Fibroblast of lung (primary cell): Measurements from ENCODE around the gene TNS3. TPM values are rescaled to one million over a fixed set of nuclear protein-coding genes. Genes with fewer than 3 reads are reported as not detected.

ENCODE experiments used
- DNase-seq, 2 donors: peaks; one replicate each; pipeline versions ENCODE4 v3.0.0 to v3.0.0-alpha.2; 2010; ENCODE audit warnings: low read depth in 2 of 2
- H2AFZ ChIP-seq: 2 replicates; pipeline ENCODE4 v1.5.1; 2012; ENCODE audit warnings: low read length, control low read depth, inconsistent platforms
- H3K27ac ChIP-seq: 2 replicates; pipeline ENCODE4 v1.5.1; 2011; ENCODE audit warnings: low read length, control low read depth; ENCODE audit not compliant: insufficient read depth
- H3K27me3 ChIP-seq: 2 replicates; pipeline ENCODE4 v1.5.1; 2011; ENCODE audit warnings: mild to moderate bottlenecking, low read length; ENCODE audit not compliant: control insufficient read depth, insufficient read depth
- H3K36me3 ChIP-seq: 2 replicates; pipeline ENCODE4 v1.5.1; 2011; ENCODE audit warnings: low read length; ENCODE audit not compliant: control insufficient read depth, insufficient read depth
- H3K4me1 ChIP-seq: 2 replicates; pipeline ENCODE4 v1.5.1; 2011; ENCODE audit warnings: low read length; ENCODE audit not compliant: control insufficient read depth, insufficient read depth; ENCODE audit errors: extremely low read depth
- H3K4me2 ChIP-seq: 2 replicates; pipeline ENCODE4 v1.5.1; 2011; ENCODE audit warnings: low read length, control low read depth; ENCODE audit not compliant: insufficient read depth; ENCODE audit errors: extremely low read depth
- H3K4me3 ChIP-seq, 4 experiments: fragments of 200-600 bp in 1 of 4; sonication (generic) in 1 of 4; replicated peaks in 1 of 4; 2 replicates each; pipeline ENCODE4 v1.5.1; 2011 to 2016; ENCODE audit warnings: low read length in 4 of 4, low read depth in 3 of 4, mild to moderate bottlenecking in 3 of 4, control low read depth in 2 of 4, inconsistent platforms in 1 of 4, mixed read lengths in 1 of 4; ENCODE audit not compliant: insufficient read depth in 1 of 4; ENCODE audit errors: control extremely low read depth in 1 of 4
- H3K79me2 ChIP-seq: 2 replicates; pipeline ENCODE4 v1.5.1; 2012; ENCODE audit warnings: mild to moderate bottlenecking, low read length, inconsistent platforms; ENCODE audit not compliant: control insufficient read depth, insufficient read depth
- H3K9ac ChIP-seq: 2 replicates; pipeline ENCODE4 v1.5.1; 2011; ENCODE audit warnings: mild to moderate bottlenecking, low read length, control low read depth; ENCODE audit not compliant: insufficient read depth
- H3K9me3 ChIP-seq: 2 replicates; pipeline ENCODE4 v1.5.1; 2012; ENCODE audit warnings: low read depth, low read length; ENCODE audit not compliant: control insufficient read depth, insufficient read depth
- H4K20me1 ChIP-seq: 2 replicates; pipeline ENCODE4 v1.5.1; 2011; ENCODE audit warnings: low read length; ENCODE audit not compliant: control insufficient read depth, insufficient read depth; ENCODE audit errors: extremely low read depth
- EZH2 ChIP-seq: IDR thresholded peaks from 2 replicates; pipeline ENCODE4 v1.5.1; 2012; ENCODE audit warnings: low read length, control low read depth, mild to moderate bottlenecking; ENCODE audit errors: missing control alignments
- polyA plus RNA-seq, 2 donors: library from polyadenylated mRNA; depleted of rRNA in 1 of 2; stranded (reverse) in 1 of 2; unstranded in 1 of 2; fragments of >200 nt; gene quantifications; 2 replicates each; pipeline ENCODE4 v1.2.1, GENCODE V29; 2011 to 2012; ENCODE audit warnings: missing spikeins in 1 of 2
- total RNA-seq: library from RNA; depleted of rRNA; stranded (reverse); fragments of >200 nt; gene quantifications from 2 replicates; pipeline ENCODE4 v1.2.1, GENCODE V29; 2014
- TF ChIP-seq, protein P1 (sequence below), 2 donors: IDR thresholded peaks in 1 of 2; conservative IDR thresholded peaks in 1 of 2; 1 replicate in 1 of 2; 2 replicates in 1 of 2; pipeline ENCODE4 v1.5.1; 2011 to 2012; ENCODE audit warnings: low read length in 2 of 2, control low read depth in 1 of 2, inconsistent platforms in 1 of 2, low read depth in 1 of 2, mild to moderate bottlenecking in 1 of 2

TNS3 gene
- total and polyA plus RNA-seq, 2 donors (not counting 1 experiment from before 2014, with no cell fraction given): 74.4 to 88.8 TPM

DNA sequence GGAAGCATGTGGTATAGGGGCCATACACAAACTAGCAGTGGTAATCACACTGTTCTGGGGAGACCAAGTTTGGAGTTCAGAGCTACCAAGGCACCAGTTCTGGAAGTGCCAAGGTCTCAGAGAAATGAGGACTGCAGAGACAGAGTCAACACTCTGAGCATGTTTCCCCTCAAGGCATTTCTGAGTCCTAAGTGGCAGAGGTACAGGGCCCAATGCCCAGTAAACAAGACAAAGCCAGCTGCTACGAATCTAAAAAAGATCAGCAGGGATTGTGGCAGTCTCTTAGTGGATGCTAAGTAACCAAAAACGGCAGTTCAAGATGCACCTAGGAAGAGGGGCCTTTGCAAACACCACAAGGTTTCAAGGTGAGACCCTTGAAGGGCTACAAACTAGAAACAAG is 271.9 kb downstream of the TNS3 start:
- peaks cover 3% of the 10 kb centered on the region for H3K79me2 ChIP-seq

DNA sequence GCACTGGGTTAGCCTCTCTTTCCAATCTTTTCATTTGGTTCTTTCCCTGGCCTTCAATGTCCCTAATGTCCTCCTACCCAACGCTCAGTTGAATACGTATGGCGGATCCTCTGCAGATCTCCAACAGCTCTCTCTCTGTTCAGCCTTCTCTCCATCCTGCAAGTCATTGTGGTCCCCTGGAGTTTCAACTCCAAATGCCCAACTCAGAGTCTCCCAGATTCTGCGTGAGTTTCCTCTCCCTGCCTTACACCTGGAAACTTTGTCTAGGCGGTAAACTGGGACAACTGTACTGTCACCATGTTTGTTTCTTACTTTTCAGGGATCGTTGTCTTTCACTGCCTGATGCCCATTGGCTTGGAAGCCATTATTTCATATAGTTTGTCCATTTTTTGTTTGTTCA is 273.1 kb downstream of the TNS3 start:
- Histone ChIP-seq H3K36me3 (peaks cover 4% of the 10 kb centered on the region), H4K20me1 (no peaks in the 10 kb centered on the region), H2AFZ (no peak overlapping the region), H3K79me2 (no peaks in the 10 kb centered on the region), H3K4me3 (no peak overlapping the region), H3K9me3 (no peaks in the 10 kb centered on the region), H3K4me1 (peaks cover 4% of the 10 kb centered on the region), H3K9ac (no peak overlapping the region), H3K4me2 (no peak overlapping the region), H3K27ac (no peak overlapping the region), H3K27me3 (no peaks in the 10 kb centered on the region)
- DNase-seq: no peak
- TF ChIP-seq, protein P1, sequence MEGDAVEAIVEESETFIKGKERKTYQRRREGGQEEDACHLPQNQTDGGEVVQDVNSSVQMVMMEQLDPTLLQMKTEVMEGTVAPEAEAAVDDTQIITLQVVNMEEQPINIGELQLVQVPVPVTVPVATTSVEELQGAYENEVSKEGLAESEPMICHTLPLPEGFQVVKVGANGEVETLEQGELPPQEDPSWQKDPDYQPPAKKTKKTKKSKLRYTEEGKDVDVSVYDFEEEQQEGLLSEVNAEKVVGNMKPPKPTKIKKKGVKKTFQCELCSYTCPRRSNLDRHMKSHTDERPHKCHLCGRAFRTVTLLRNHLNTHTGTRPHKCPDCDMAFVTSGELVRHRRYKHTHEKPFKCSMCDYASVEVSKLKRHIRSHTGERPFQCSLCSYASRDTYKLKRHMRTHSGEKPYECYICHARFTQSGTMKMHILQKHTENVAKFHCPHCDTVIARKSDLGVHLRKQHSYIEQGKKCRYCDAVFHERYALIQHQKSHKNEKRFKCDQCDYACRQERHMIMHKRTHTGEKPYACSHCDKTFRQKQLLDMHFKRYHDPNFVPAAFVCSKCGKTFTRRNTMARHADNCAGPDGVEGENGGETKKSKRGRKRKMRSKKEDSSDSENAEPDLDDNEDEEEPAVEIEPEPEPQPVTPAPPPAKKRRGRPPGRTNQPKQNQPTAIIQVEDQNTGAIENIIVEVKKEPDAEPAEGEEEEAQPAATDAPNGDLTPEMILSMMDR (conservative IDR thresholded peaks at IDR 0.05 in 1 of 2, IDR thresholded peaks at IDR 0.05 in 1 of 2; ENCODE audit: low read depth in 1 of 2, low read length in 2 of 2): no peak
- TF ChIP-seq EZH2: no peak

More for the DNA sequence above, 271.9 kb downstream of the TNS3 start:
- no peaks in the 10 kb centered on the region for H4K20me1 ChIP-seq
- H3K36me3 ChIP-seq: peaks cover 4% of the 10 kb centered on the region
- peaks cover 12% of the 10 kb centered on the region for H3K4me1 ChIP-seq
- H3K27me3 ChIP-seq: no peaks in the 10 kb centered on the region
- no peak overlapping the region for H3K4me3 ChIP-seq
- TF ChIP-seq, protein P1 (conservative IDR thresholded peaks at IDR 0.05 in 1 of 2, IDR thresholded peaks at IDR 0.05 in 1 of 2; ENCODE audit: low read depth in 1 of 2, low read length in 2 of 2): no peak
- TF ChIP-seq EZH2: no peak
- no peak overlapping the region for H3K9ac ChIP-seq
- no peak overlapping the region for H3K4me2 ChIP-seq
- H3K27ac ChIP-seq: no peak overlapping the region
- no peaks in the 10 kb centered on the region for H3K9me3 ChIP-seq
- no peak for DNase-seq
- no peak overlapping the region for H2AFZ ChIP-seq

DNA sequence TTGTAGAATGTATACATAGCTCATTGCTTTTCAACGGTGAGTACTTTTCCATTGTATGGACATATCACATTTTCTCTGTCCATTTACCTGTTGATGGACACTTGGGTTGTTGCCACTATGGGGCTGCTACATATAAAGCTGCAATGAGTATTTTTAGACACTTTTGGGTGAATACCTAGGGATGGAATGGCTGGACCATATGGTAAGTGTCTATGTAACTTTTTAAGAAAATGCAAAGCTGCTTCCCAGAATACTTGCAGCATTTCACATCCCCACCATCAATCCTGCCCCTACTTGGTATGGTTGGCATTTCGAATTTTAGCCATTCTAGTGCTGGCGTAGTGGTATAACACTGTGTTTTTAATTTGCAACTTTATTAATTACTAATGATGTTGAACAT is 274.6 kb downstream of the TNS3 start:
- Histone ChIP-seq H2AFZ (no peak overlapping the region), H3K4me2 (no peak overlapping the region), H3K36me3 (peaks cover 9% of the 10 kb centered on the region), H3K4me3 (no peak overlapping the region), H3K4me1 (peaks cover 8% of the 10 kb centered on the region), H3K9me3 (no peaks in the 10 kb centered on the region), H4K20me1 (no peaks in the 10 kb centered on the region), H3K9ac (no peak overlapping the region), H3K27me3 (no peaks in the 10 kb centered on the region), H3K79me2 (no peaks in the 10 kb centered on the region), H3K27ac (no peak overlapping the region)
- TF ChIP-seq, protein P1 (conservative IDR thresholded peaks at IDR 0.05 in 1 of 2, IDR thresholded peaks at IDR 0.05 in 1 of 2; ENCODE audit: low read depth in 1 of 2, low read length in 2 of 2): no peak
- DNase-seq: peak in 1 of 2 donors; percentile 53
